HG03460 (cell line): ENCODE results near the gene RAB12.
"Not testable (repeated sequence)": the region's sequence is repeated elsewhere in the genome, so short reads cannot be mapped to it uniquely, and the experiment has no call there.

Source experiments
- ATAC-seq: cut with Tn5 transposase; IDR thresholded peaks from one replicate; pipeline ENCODE4 v1.9.1; 2021; ENCODE audit not compliant: unreplicated experiment

RAB12 gene

DNA sequence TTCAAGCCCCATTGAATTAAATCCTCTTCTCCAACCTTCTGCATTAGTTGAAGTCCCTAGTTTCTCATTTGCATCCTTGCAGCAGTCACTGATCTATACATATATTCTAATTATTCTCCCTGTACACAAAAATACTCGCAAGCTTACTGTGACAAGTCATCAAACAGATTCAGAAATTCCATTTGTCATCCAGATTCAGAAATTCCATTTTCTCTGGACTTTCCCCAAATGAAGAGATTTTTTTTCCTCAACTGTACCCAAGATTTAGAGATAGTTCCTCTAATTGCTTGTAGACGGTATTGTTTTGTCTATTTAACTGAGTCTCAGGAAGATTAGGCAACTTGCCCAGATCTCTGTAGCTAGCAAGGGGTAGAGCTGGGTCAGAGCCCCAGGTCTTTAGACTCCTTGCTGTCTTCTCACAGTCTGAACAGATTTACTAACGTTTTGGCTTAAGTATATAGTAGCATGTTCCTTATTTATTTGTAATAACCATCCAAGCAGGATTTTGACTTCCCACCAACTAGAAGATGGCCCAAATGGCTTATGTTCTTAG is 34.2 kb downstream of the RAB12 start:
- ATAC-seq: no peak

- ATAC-seq: not testable (repeated sequence)
Measured at GRCh38 chr18:8647359-8647758, 38.1 kb downstream of the RAB12 start.

- ATAC-seq: not testable (repeated sequence)
Measured at GRCh38 chr18:8651478-8652261, 42.4 kb downstream of the RAB12 start.

GRCh38 chr18:8654503-8655451 is 45.5 kb downstream of the RAB12 start:
- ATAC-seq: no peak

GRCh38 chr18:8656232-8656631 is 47.0 kb downstream of the RAB12 start:
- ATAC-seq: no peak

- ATAC-seq: no peak
Measured at GRCh38 chr18:8657050-8657820, 48.0 kb downstream of the RAB12 start.

DNA sequence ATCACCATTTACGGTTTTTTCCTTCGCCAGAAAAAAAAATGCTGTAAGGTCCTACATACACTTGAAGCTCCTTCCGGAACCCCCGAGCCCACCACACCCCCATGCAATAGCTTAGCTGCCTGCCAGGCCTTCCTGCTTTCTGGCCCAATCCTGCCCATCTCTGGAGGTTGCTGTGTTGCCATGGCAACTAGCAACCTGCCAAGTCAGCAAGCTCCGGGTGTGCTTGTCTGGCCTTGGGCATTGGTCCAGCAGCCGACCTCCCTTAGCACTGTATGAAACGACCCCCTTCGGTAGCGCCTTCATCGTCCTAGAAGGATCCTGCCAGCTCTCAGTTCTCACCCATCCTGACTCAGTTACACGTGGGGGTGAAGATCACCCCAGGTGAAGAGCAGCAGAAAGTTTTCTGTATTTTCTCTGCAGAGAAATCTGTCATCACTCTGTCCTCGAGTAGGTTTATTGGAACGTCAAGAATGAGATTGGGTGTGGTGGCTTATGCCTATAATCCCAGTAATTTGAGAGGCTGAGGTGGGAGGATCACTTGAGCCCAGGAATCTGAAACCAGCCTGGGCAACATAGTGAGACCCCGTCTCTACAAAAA is 48.7 kb downstream of the RAB12 start:
- no peak for ATAC-seq

- no peak for ATAC-seq
Measured at GRCh38 chr18:8658858-8659485, 49.7 kb downstream of the RAB12 start.

DNA sequence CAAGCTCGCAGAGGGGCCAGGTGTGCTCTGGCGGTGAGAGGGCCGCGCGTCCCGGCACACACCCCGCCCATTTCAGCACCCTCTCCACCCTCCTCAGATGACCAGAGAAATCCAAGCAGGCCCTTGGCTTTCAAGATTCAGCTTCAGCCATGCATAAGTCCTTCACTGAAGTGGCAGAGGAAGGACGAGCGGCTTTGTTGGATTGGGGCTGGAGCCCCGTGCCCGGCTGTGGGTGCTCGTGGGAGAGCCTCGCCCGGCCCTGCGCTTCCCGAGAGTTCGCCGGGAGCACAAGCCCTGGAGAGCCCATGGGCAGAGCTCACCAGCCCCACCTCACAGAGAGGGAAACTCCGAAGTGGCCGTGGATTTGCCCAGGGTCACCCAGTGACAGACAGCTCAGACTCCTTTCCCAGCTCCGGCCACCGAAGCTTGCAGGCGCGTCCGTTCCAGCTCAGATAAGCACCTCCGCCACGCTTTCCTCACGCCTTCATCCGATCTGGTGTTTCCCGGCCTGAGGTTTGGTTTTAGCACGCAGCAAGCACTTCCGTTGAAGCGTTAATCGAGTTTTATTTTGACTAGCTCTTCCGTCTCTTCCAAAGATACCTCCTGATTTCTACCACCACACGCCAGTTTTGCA is 50.5 kb downstream of the RAB12 start:
- ATAC-seq: no peak

- ATAC-seq: no peak
Measured at GRCh38 chr18:8660316-8660715, 51.1 kb downstream of the RAB12 start.

- no peak for ATAC-seq
Measured at GRCh38 chr18:8661754-8662559, 52.7 kb downstream of the RAB12 start.

- ATAC-seq: no peak
Measured at GRCh38 chr18:8662560-8663255, 53.5 kb downstream of the RAB12 start.

GRCh38 chr18:8667846-8668245 is 58.6 kb downstream of the RAB12 start:
- no peak for ATAC-seq

- ATAC-seq: no peak
Measured at GRCh38 chr18:8668381-8668780, 59.1 kb downstream of the RAB12 start.

DNA sequence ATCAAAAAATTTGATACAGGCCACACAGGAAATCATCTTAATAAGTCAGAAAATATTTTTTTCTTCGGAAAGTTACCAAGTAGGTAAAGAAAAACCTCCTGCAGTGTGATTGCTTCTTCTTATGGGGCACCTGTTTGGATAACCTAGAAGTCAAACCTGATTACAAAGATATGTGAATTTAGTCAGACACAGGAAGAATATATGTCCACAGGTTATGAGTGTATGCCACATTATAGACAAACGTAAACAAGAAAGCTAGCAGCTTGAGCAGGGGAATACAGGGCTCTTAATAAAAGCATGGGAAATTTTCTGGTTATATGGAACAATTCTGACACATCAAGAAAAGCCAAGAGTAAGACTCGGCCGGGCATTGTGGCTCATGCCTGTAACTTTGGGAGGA is 60.3 kb downstream of the RAB12 start:
- no peak for ATAC-seq

- peak; percentile 83 for ATAC-seq
Measured at GRCh38 chr18:8673256-8674209, 64.3 kb downstream of the RAB12 start.

- ATAC-seq: no peak
Measured at GRCh38 chr18:8675057-8675456, 65.8 kb downstream of the RAB12 start.
